GOT3 (cell line): ENCODE data around the gene GPM6B.
"Not testable (repeated sequence)": the region's sequence is repeated elsewhere in the genome, so short reads cannot be mapped to it uniquely, and the experiment has no call there.

Experiments used
- DNase-seq: peaks from one replicate; lab custom pipeline; 2025; ENCODE audit warnings: mixed read lengths; lab: John Stamatoyannopoulos, UW

The GPM6B gene

GRCh38 chrX:13724878-13725277 lies 92.0 kb downstream of the GPM6B start:
- DNase-seq: not testable (repeated sequence)

GRCh38 chrX:13721819-13722519 lies 94.9 kb downstream of the GPM6B start:
- no peak for DNase-seq

- no peak for DNase-seq
Observed at GRCh38 chrX:13721371-13721770, 95.5 kb downstream of the GPM6B start.
